Right lobe of liver (tissue), 6 donors: ENCODE measurements around the gene CYBC1. TPM values are rescaled to one million over a fixed set of nuclear protein-coding genes. Genes with fewer than 3 reads are reported as not detected.

Source experiments
- ATAC-seq, 4 donors: fragments of 200-7000 bp; cut with Tn5 transposase; one replicate each; pipeline ENCODE4 v1.9.1; 2020; ENCODE audit warnings: mild to moderate bottlenecking in 4 of 4, moderate library complexity in 4 of 4
- DNase-seq, 3 donors: peaks; one replicate each; pipeline ENCODE4 v3.0.0-alpha.2; 2020
- H3K27ac ChIP-seq, 3 donors: fragments of 200-600 bp; one replicate each; pipeline ENCODE4 v1.8.0; 2022
- H3K27me3 ChIP-seq, 2 donors: fragments of 200-600 bp; one replicate each; pipeline ENCODE4 v1.8.0; 2022
- H3K36me3 ChIP-seq, 4 donors: fragments of 200-600 bp; sonication (generic) in 1 of 4; one replicate each; pipeline versions ENCODE4 v1.5.1 to v1.8.0; 2017 to 2022; ENCODE audit warnings: control low read depth in 1 of 4
- H3K4me1 ChIP-seq, 4 donors: fragments of 200-600 bp; sonication (generic) in 1 of 4; one replicate each; pipeline versions ENCODE4 v1.5.1 to v1.8.0; 2017 to 2022; ENCODE audit warnings: control low read depth in 1 of 4
- H3K4me3 ChIP-seq, 3 donors: fragments of 200-600 bp; one replicate each; pipeline ENCODE4 v1.8.0; 2022
- H3K9me3 ChIP-seq, 4 donors: fragments of 200-600 bp; sonication (generic) in 1 of 4; one replicate each; pipeline versions ENCODE4 v1.5.1 to v1.8.0; 2017 to 2022; ENCODE audit warnings: control low read depth in 1 of 4
- POLR2A ChIP-seq: fragments of 450-650 bp; IDR thresholded peaks from one replicate; pipeline ENCODE4 v1.6.1; 2017; ENCODE audit warnings: antibody characterized with exemption, mild to moderate bottlenecking
- WGBS: methylation state at CpG from one replicate; pipeline ENCODE4 v1.1.6; 2018; ENCODE audit warnings: low coverage, low lambda C conversion rate; ENCODE audit not compliant: insufficient coverage; ENCODE audit errors: missing lambda C conversion rate; 5-methylcytosine and 5-hydroxymethylcytosine counted together
- intact Hi-C, 2 donors: fragments of 100-400 bp; cut with DNase I; formaldehyde crosslinking; loops; one replicate each; pipeline versions ENCODE4 v1.11.2 to v1.14.1; 2022
- small RNA-seq, 2 experiments: library from RNA; depleted of rRNA; stranded (forward); fragments of <200 nt; gene quantifications; one replicate each; pipeline ENCODE3, GENCODE V24; 2016
- total RNA-seq, 6 experiments: library from RNA; depleted of rRNA in 2 of 6; stranded (reverse); fragments of >200 nt in 2 of 6; fragmentation: NEBNext Ultra II Directional in 3 of 6; extraction: Animal tissue kit (Norgen Biotek cat#: 25700) in 3 of 6; gene quantifications; one replicate each; pipeline versions ENCODE4 v1.1.0 to v1.2.4, GENCODE V29; 2016 to 2023
- TF ChIP-seq, protein P1 (sequence below), 4 donors: fragments of 200-600 bp in 3 of 4; fragments of 450-650 bp in 1 of 4; IDR thresholded peaks; one replicate each; pipeline versions ENCODE4 v1.5.1 to v1.8.0; 2016 to 2022; ENCODE audit warnings: antibody characterized with exemption in 4 of 4, mild to moderate bottlenecking in 2 of 4
- donor health status: DM: no; HTN: yes; CAD: no.
- donor health status: DM: no; HTN: no; CAD: no.
- donor health status: DM: no; HTN: no; CAD: no.
- donor health status: DM: no; HTN: yes; CAD: no.
- donor health status: DM: no; HTN: yes; CAD: no.

Gene CYBC1
- total RNA-seq, 6 experiments from 2014 or later = 29.4 to 82.4 (median 46.4) TPM

DNA sequence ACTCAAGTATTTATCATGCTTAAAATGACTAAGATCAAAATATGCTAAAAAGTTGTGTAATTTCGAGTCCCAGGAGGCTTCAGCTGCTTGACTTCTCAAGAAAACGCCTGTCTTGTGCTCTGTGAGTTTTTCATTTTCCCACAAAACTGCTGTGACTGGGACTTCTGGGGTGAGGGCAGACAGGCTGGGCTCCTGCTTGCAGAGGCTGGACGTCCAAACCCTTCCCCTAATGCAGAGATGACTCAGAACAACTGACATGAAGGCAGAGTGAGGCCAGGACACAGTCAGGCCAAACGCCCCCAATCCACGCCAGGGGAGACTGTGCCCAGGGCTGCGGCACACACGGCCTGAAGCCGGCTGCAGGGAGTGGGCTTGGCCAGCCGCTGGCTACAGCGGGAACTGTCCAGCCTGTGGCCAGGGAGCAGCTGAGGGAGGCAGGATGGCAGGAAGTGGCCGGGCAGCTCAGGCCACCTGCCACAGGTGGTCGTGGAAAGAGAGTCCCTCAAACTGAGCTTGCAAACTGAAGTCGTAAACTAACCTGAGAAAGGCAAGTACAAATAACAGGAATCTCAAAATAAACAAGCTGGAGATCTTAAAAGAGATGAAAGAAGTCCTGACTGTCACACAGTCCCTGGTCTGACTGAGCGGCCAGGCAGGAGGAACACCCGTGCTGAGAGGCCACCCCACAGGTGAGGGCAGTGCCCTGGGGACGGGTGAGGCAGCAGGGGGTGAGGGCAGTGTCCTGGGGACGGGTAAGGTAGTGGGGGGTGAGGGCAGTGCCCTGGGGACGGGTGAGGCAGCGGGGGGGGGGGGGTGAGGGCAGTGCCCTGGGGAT is 53.7 kb downstream of the CYBC1 start:
- intact Hi-C loops = no loop called here
- H3K9me3 ChIP-seq = no peaks in the 10 kb centered on the region
- H3K36me3 ChIP-seq = no peaks in the 10 kb centered on the region
- no peak overlapping the region for H3K27ac ChIP-seq
- H3K4me1 ChIP-seq = no peaks in the 10 kb centered on the region
- H3K27me3 ChIP-seq = no peaks in the 10 kb centered on the region
- ATAC-seq (no peak), DNase-seq (no peak)
- TF ChIP-seq, protein P1, sequence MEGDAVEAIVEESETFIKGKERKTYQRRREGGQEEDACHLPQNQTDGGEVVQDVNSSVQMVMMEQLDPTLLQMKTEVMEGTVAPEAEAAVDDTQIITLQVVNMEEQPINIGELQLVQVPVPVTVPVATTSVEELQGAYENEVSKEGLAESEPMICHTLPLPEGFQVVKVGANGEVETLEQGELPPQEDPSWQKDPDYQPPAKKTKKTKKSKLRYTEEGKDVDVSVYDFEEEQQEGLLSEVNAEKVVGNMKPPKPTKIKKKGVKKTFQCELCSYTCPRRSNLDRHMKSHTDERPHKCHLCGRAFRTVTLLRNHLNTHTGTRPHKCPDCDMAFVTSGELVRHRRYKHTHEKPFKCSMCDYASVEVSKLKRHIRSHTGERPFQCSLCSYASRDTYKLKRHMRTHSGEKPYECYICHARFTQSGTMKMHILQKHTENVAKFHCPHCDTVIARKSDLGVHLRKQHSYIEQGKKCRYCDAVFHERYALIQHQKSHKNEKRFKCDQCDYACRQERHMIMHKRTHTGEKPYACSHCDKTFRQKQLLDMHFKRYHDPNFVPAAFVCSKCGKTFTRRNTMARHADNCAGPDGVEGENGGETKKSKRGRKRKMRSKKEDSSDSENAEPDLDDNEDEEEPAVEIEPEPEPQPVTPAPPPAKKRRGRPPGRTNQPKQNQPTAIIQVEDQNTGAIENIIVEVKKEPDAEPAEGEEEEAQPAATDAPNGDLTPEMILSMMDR (IDR thresholded peaks at IDR 0.05) = no peak
- TF ChIP-seq POLR2A = no peak
- H3K4me3 ChIP-seq = no peak overlapping the region
- 78% methylated on average over 9 of the region's 19 CpGs for WGBS

DNA sequence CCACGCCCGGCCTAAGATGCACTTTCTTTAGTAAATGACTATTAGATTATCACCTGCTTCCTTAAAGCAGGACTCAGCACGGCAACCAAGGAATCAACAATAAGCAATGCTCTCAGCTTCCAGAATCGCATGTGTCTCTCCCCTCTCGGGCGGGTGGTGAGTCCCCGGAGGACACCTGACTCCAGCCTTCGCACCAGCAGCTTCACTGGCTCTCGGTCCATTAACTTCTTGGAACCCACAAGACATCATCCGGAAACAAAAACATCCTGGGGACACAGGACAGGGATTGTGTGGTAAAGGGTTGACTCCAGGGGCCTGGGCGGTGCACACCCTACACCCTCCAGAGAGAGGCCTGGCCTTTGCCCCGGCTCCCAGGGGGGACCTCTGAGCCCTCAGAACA is 56.3 kb downstream of the CYBC1 start:
- Histone ChIP-seq H3K36me3 (no peaks in the 10 kb centered on the region), H3K9me3 (no peaks in the 10 kb centered on the region), H3K4me3 (no peak overlapping the region), H3K4me1 (no peaks in the 10 kb centered on the region), H3K27me3 (no peaks in the 10 kb centered on the region), H3K27ac (no peak overlapping the region)
- DNase-seq = no peak
- ATAC-seq = no peak
- 81% methylated on average over 7 of the region's 12 CpGs for WGBS
- intact Hi-C loops = no loop called here
- TF ChIP-seq POLR2A = no peak
- TF ChIP-seq, protein P1 (IDR thresholded peaks at IDR 0.05) = no peak

DNA sequence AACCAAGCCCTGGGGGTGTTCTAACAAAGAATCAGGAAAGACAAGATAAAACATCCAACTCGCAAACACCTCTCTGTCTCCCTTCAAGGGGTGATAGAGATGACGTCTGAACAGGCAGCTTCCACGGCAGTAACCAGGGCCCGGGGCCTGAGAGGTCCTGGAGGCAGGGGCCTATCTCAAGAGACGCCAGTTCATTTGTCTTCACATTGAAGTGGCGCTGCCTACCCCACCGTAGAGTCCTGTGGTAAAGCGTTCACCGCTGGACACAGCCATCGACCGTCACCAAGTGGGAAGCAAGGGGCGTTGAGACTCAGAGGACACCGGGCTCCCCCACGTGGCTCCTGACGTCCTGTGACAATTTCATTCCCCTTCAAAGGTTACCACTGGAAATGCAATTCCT is 57.6 kb downstream of the CYBC1 start:
- Histone ChIP-seq H3K27me3 (no peaks in the 10 kb centered on the region), H3K9me3 (no peaks in the 10 kb centered on the region), H3K4me1 (no peaks in the 10 kb centered on the region), H3K36me3 (no peaks in the 10 kb centered on the region), H3K4me3 (no peak overlapping the region), H3K27ac (no peak overlapping the region)
- no CpG with 5 or more reads among the region's 15 CpGs for WGBS
- no peak for ATAC-seq
- no peak for TF ChIP-seq POLR2A
- TF ChIP-seq, protein P1 (IDR thresholded peaks at IDR 0.05) = no peak
- intact Hi-C loops = no loop called here
- DNase-seq = no peak

Small RNAs within 50 kb of the gene (small RNA-seq; reads per million reads assigned to genes)
- gene RF00019 = 0 reads per million in 2 experiments

Other genes starting within 250 kb of the CYBC1 start
- 10 to 100 TPM; 10.1 to 37.4 (median 17.2) TPM for gene CCDC57, start 237.9 kb downstream of the CYBC1 start, total RNA-seq
- gene SLC16A3, start 221.7 kb downstream of the CYBC1 start, total RNA-seq = 10 to 100 TPM in 2 of 6 experiments, 1 to 10 TPM in 4; 4.1 to 34.0 (median 7.3) TPM
- 10 to 100 TPM; 32.7 to 73.0 (median 45.9) TPM for gene CSNK1D, start 177.1 kb downstream of the CYBC1 start, total RNA-seq
- gene CD7, start 133.1 kb downstream of the CYBC1 start, total RNA-seq = 1 to 10 TPM in 4 of 6 experiments, under 1 TPM in 2; 0.31 to 3.2 (median 1.3) TPM
- gene SECTM1, start 117.0 kb downstream of the CYBC1 start, total RNA-seq = 1 to 10 TPM; 3.9 to 7.4 (median 5.8) TPM
- gene TEX19, start 91.5 kb downstream of the CYBC1 start, total RNA-seq = not detected
- gene UTS2R, start 79.0 kb downstream of the CYBC1 start, total RNA-seq = not detected
- 10 to 100 TPM in 5 of 6 experiments, 1 to 10 TPM in 1; 9.6 to 30.4 (median 20.2) TPM for gene HEXD, start 32.4 kb downstream of the CYBC1 start, total RNA-seq
- gene OGFOD3, start 32.2 kb downstream of the CYBC1 start, total RNA-seq = 10 to 100 TPM; 13.5 to 23.4 (median 16.2) TPM
- 10 to 100 TPM in 5 of 6 experiments, 1 to 10 TPM in 1; 9.3 to 48.6 (median 21.8) TPM for gene NARF, start 8.0 kb upstream of the CYBC1 start, total RNA-seq
- 10 to 100 TPM; 14.1 to 20.5 (median 16.1) TPM for gene FOXK2, start 69.0 kb upstream of the CYBC1 start, total RNA-seq
- 10 to 100 TPM; 27.7 to 40.7 (median 31.6) TPM for gene WDR45B, start 197.7 kb upstream of the CYBC1 start, total RNA-seq
- 10 to 100 TPM in 3 of 6 experiments, 1 to 10 TPM in 3; 3.7 to 12.5 (median 9.3) TPM for gene RAB40B, start 247.9 kb upstream of the CYBC1 start, total RNA-seq